Measurements from ENCODE around the gene BLTP3B.

The BLTP3B gene

GRCh38 chr12:100154474-100155247 lies 12.0 kb upstream of the BLTP3B start:
- ATAC-seq (replicated peaks) = peak; percentile 80
- H3K27ac Mint-ChIP-seq = peak overlapping the region in 1 of 2 donors; percentile 42
- peaks cover 4 to 7% of the 10 kb centered on the region in 2 donors for H3K4me1 Mint-ChIP-seq (ENCODE audit: low read depth in 2 of 2)
- H3K27me3 Mint-ChIP-seq = no peaks in the 10 kb centered on the region
- DNase-seq = peak; percentile 66 to 70 (median 67)
- no peak overlapping the region for H3K4me3 Mint-ChIP-seq
- peaks cover 2% of the 10 kb centered on the region for H3K36me3 Mint-ChIP-seq (ENCODE audit: insufficient read depth)
- H3K9me3 Mint-ChIP-seq = no peaks in the 10 kb centered on the region

GRCh38 chr12:100153131-100153530 lies 10.5 kb upstream of the BLTP3B start:
- ATAC-seq (replicated peaks) = no peak
- Mint-ChIP-seq H3K27me3 (no peaks in the 10 kb centered on the region), H3K36me3 (ENCODE audit: insufficient read depth) (no peaks in the 10 kb centered on the region), H3K27ac (no peak overlapping the region), H3K9me3 (no peaks in the 10 kb centered on the region), H3K4me1 (ENCODE audit: low read depth in 2 of 2) (peaks cover 4 to 7% of the 10 kb centered on the region in 2 donors), H3K4me3 (no peak overlapping the region)
- DNase-seq = no peak

- Mint-ChIP-seq H3K27me3 (no peaks in the 10 kb centered on the region), H3K9me3 (no peaks in the 10 kb centered on the region), H3K27ac (no peak overlapping the region), H3K4me1 (ENCODE audit: low read depth in 2 of 2) (peaks cover 4 to 7% of the 10 kb centered on the region in 2 donors), H3K36me3 (ENCODE audit: insufficient read depth) (no peaks in the 10 kb centered on the region), H3K4me3 (no peak overlapping the region)
- ATAC-seq (replicated peaks) = no peak
- no peak for DNase-seq
Measured at GRCh38 chr12:100151769-100152168, 9.1 kb upstream of the BLTP3B start.

DNA sequence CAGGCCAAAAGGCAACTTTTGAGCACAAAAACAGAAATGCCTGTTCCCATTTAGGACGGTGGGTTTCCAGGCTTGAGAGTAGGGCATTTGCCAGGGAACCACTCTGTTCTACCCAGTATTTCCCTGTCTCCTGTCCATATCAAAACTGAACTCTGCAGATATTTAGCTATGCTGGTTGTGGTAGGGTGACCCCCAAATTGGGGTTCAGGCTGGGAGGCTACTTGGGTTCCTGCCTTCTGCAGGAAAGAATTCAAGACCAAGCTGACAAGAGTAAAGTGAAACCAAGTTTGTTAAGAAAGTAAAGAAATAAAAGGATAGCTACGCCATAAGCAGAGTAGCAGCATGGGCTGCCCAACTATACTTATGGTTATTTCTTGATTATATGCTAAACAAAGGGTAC lies 3.6 kb upstream of the BLTP3B start:
- Mint-ChIP-seq H3K4me3 (no peak overlapping the region), H3K9me3 (no peaks in the 10 kb centered on the region), H3K27me3 (no peaks in the 10 kb centered on the region), H3K36me3 (ENCODE audit: insufficient read depth) (peaks cover 9% of the 10 kb centered on the region), H3K27ac (no peak overlapping the region), H3K4me1 (ENCODE audit: low read depth in 2 of 2) (peaks cover 9 to 14% of the 10 kb centered on the region in 2 donors)
- DNase-seq (no peak), ATAC-seq (replicated peaks) (no peak)

DNA sequence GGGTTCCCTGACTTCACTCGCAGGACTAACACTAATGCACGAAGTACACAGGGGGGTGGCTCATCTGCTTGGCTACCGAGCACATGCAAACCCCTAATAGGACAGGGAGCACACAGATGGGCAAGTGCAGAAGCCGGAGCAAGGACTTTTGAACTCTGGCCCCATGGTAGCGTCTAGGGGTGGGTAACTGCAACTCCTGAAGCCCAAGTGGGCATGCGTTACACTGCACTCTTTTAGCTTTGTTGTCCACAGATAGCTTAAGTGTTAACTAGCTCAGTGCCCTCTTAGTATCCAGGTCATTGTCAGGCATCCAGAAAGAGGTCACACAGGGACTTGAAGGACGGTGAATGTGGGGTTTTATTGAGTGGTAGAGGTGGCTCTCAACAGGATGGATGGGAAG lies 3.0 kb upstream of the BLTP3B start:
- H3K27ac Mint-ChIP-seq = no peak overlapping the region
- H3K9me3 Mint-ChIP-seq = no peaks in the 10 kb centered on the region
- ATAC-seq (replicated peaks) (no peak), DNase-seq (no peak)
- H3K4me1 Mint-ChIP-seq (ENCODE audit: low read depth in 2 of 2) = peaks cover 9 to 18% of the 10 kb centered on the region in 2 donors
- no peaks in the 10 kb centered on the region for H3K27me3 Mint-ChIP-seq
- peaks cover 9% of the 10 kb centered on the region for H3K36me3 Mint-ChIP-seq (ENCODE audit: insufficient read depth)
- no peak overlapping the region for H3K4me3 Mint-ChIP-seq

- Mint-ChIP-seq H3K4me1 (ENCODE audit: low read depth in 2 of 2) (peaks cover 26 to 37% of the 10 kb centered on the region in 2 donors), H3K4me3 (peak overlapping the region; percentile 75 to 81), H3K27me3 (no peaks in the 10 kb centered on the region), H3K27ac (peak overlapping the region; percentile 89 to 97), H3K9me3 (no peaks in the 10 kb centered on the region), H3K36me3 (ENCODE audit: insufficient read depth) (peaks cover 12% of the 10 kb centered on the region)
- peak; percentile 50 for ATAC-seq (replicated peaks)
- peak in 2 of 3 experiments; percentile 15 to 32 for DNase-seq
Measured at GRCh38 chr12:100141998-100142850, 450 bp downstream of the BLTP3B start.

- Mint-ChIP-seq H3K27me3 (no peaks in the 10 kb centered on the region), H3K4me3 (peak overlapping the region; percentile 75 to 81), H3K27ac (peak overlapping the region; percentile 78 to 97), H3K4me1 (ENCODE audit: low read depth in 2 of 2) (peaks cover 29 to 41% of the 10 kb centered on the region in 2 donors), H3K9me3 (no peaks in the 10 kb centered on the region), H3K36me3 (ENCODE audit: insufficient read depth) (peaks cover 13% of the 10 kb centered on the region)
- DNase-seq (no peak), ATAC-seq (replicated peaks) (no peak)
Measured at GRCh38 chr12:100141666-100141997, 1.0 kb downstream of the BLTP3B start.

DNA sequence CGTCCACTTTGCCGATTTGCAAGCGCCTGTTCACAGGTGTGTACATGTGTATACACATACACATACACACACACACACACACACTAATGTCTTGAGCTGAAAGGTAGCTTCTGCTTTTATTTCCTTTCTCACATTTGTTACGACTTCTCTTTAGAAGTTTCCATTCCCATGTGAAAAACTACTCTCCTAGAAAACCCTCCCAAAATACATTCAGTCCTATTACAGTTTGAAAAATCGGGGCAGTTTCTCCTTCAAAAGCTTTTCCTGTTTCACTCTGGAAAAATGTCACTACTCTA lies 3.9 kb downstream of the BLTP3B start:
- Mint-ChIP-seq H3K36me3 (ENCODE audit: insufficient read depth) (peaks cover 10% of the 10 kb centered on the region), H3K4me1 (ENCODE audit: low read depth in 2 of 2) (peaks cover 36 to 51% of the 10 kb centered on the region in 2 donors), H3K27me3 (no peaks in the 10 kb centered on the region), H3K4me3 (no peak overlapping the region), H3K27ac (no peak overlapping the region), H3K9me3 (no peaks in the 10 kb centered on the region)
- ATAC-seq (replicated peaks) (no peak), DNase-seq (no peak)

DNA sequence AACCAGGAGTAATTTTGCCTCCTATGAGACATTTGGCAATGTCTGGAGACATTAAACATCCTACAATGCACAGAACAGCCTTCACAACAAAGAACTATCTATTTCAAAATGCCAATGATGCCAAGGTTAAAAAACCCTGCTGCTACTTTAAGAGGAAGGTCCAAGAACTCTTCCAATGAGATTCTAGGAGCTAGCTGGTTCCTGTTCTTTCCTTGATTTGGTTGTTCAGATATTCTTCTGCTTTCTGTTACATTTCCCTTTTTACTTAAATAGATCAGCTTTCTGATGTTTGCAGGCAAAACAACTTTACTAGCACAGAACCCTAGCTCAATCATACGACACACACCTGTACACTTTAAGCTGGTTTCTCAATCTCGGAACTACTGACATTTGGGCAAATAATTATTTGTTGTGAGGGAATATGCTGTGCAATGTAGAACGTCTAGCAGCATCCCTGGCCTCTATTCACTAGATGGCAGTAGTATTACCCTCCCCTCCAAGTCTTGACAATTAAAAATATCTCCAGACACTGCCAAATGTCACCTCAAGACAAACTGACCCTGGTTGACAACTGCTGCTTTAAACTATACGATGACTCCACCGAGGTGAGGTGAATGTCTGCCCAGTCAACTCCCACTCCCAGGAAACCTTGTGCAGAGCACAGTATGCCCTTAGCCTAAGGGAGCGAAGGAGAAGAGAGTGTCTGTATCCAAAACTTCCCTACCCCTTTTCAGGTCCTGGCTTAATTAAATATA lies 4.4 kb downstream of the BLTP3B start:
- Mint-ChIP-seq H3K27ac (no peak overlapping the region), H3K27me3 (no peaks in the 10 kb centered on the region)
- DNase-seq = no peak

GRCh38 chr12:100133200-100133599 lies 9.5 kb downstream of the BLTP3B start:
- DNase-seq (no peak), ATAC-seq (replicated peaks) (no peak)
- Mint-ChIP-seq H3K9me3 (no peaks in the 10 kb centered on the region), H3K36me3 (ENCODE audit: insufficient read depth) (peaks cover 9% of the 10 kb centered on the region), H3K27ac (no peak overlapping the region), H3K27me3 (no peaks in the 10 kb centered on the region), H3K4me1 (ENCODE audit: low read depth in 2 of 2) (peaks cover 19 to 42% of the 10 kb centered on the region in 2 donors), H3K4me3 (no peak overlapping the region)

More for the DNA sequence above, 4.4 kb downstream of the BLTP3B start:
- H3K36me3 Mint-ChIP-seq (ENCODE audit: insufficient read depth) = peaks cover 7% of the 10 kb centered on the region
- ATAC-seq (replicated peaks) = no peak
- no peak overlapping the region for H3K4me3 Mint-ChIP-seq
- peaks cover 34 to 50% of the 10 kb centered on the region in 2 donors for H3K4me1 Mint-ChIP-seq (ENCODE audit: low read depth in 2 of 2)
- H3K9me3 Mint-ChIP-seq = no peaks in the 10 kb centered on the region

DNA sequence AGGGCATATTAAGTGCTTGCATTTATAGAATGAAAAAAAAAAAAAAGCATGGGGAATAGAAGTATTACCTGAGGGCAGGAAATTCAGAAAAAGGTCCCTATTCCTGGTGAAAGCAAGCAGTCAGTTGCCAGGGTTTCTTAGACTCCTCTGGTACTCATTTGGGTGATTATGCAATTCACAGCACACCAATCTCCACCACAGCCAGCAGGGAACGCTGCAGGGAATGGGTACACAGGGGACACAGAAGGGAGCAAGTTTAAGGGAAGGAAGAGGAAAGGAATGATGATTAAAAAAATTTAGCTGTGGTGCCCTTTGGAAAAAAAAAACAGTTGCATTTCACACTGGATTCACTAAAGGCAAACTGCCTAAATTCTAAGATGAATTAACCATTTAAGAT lies 14.2 kb downstream of the BLTP3B start:
- Mint-ChIP-seq H3K4me1 (ENCODE audit: low read depth in 2 of 2) (peaks cover 9 to 37% of the 10 kb centered on the region in 2 donors), H3K27ac (peak overlapping the region; percentile 42 to 49), H3K36me3 (ENCODE audit: insufficient read depth) (peaks cover 5% of the 10 kb centered on the region), H3K27me3 (no peaks in the 10 kb centered on the region), H3K4me3 (peak overlapping the region in 1 of 2 donors; percentile 30), H3K9me3 (no peaks in the 10 kb centered on the region)
- DNase-seq (no peak), ATAC-seq (replicated peaks) (no peak)

GRCh38 chr12:100127766-100128511 lies 14.7 kb downstream of the BLTP3B start:
- Mint-ChIP-seq H3K4me1 (ENCODE audit: low read depth in 2 of 2) (peaks cover 7 to 35% of the 10 kb centered on the region in 2 donors), H3K36me3 (ENCODE audit: insufficient read depth) (peaks cover 5% of the 10 kb centered on the region), H3K27ac (peak overlapping the region; percentile 42 to 49), H3K27me3 (no peaks in the 10 kb centered on the region), H3K9me3 (no peaks in the 10 kb centered on the region), H3K4me3 (peak overlapping the region in 1 of 2 donors; percentile 30)
- DNase-seq (no peak), ATAC-seq (replicated peaks) (peak; percentile 19)
